ENCODE measurements around the gene MLPH.
"Not testable (repeated sequence)": the region's sequence is repeated elsewhere in the genome, so short reads cannot be mapped to it uniquely, and the experiment has no call there.

Gene MLPH

GRCh38 chr2:237585590-237586221 lies 98.7 kb downstream of the MLPH start:
- no peak overlapping the region for H3K27ac ChIP-seq (ENCODE audit: low read depth, low read length)
- WGBS: 82% methylated on average over 15 of the region's 15 CpGs
- H3K9me3 ChIP-seq (ENCODE audit: insufficient read depth, low read depth, low read length): no peaks in the 10 kb centered on the region
- H3K27me3 ChIP-seq (ENCODE audit: insufficient read depth, low read length): no peaks in the 10 kb centered on the region
- H3K4me3 ChIP-seq (ENCODE audit: low read length): no peak overlapping the region
- no peak overlapping the region for H3K9ac ChIP-seq (ENCODE audit: low read depth, low read length)
- peaks cover 26% of the 10 kb centered on the region for H3K4me1 ChIP-seq (ENCODE audit: insufficient read depth, low read length)
- no peaks in the 10 kb centered on the region; the same call in 1 of the 2 replicates for H3K36me3 ChIP-seq (ENCODE audit: insufficient read depth, low read length)

- H3K9me3 ChIP-seq (ENCODE audit: insufficient read depth, low read depth, low read length): no peaks in the 10 kb centered on the region
Measured at GRCh38 chr2:237588044-237588696, 101.1 kb downstream of the MLPH start.

GRCh38 chr2:237590272-237591140 lies 103.5 kb downstream of the MLPH start, which contains the start of gene RAB17:
TSS of gene RAB17 (minus strand) at chr2:237590734. CDS start at chr2:237586154, 4,580 bp downstream.
- H3K9ac ChIP-seq (ENCODE audit: low read depth, low read length): peak within 1 kb of the TSS; percentile 23
- no peaks in the 10 kb centered on the region for H3K36me3 ChIP-seq (ENCODE audit: insufficient read depth, low read length)
- H3K27me3 ChIP-seq (ENCODE audit: insufficient read depth, low read length): 0 out of 2 replicates have a peak, but pooled peaks cover 3% of the 10 kb centered on the region
- 0 out of 2 replicates have a peak within 1 kb of the TSS, but pooled peaks have one; percentile 32 for H3K27ac ChIP-seq (ENCODE audit: low read depth, low read length)
- peaks cover 46% of the 10 kb centered on the region for H3K4me1 ChIP-seq (ENCODE audit: insufficient read depth, low read length)
- peak within 1 kb of the TSS; percentile 50 for H3K4me3 ChIP-seq (ENCODE audit: low read length)
- WGBS: 84% methylated on average over 16 of the region's 16 CpGs
- H3K9me3 ChIP-seq (ENCODE audit: insufficient read depth, low read depth, low read length): no peaks in the 10 kb centered on the region

More at GRCh38 chr2:237588044-237588696, 101.1 kb downstream of the MLPH start:
- H3K4me1 ChIP-seq (ENCODE audit: insufficient read depth, low read length): peaks cover 26% of the 10 kb centered on the region
- H3K9ac ChIP-seq (ENCODE audit: low read depth, low read length): no peak overlapping the region
- 94% methylated on average over 8 of the region's 9 CpGs for WGBS
- peak overlapping the region; percentile 50 for H3K4me3 ChIP-seq (ENCODE audit: low read length)
- H3K36me3 ChIP-seq (ENCODE audit: insufficient read depth, low read length): no peaks in the 10 kb centered on the region; the same call in 1 of the 2 replicates
- 0 out of 2 replicates have a peak, but pooled peaks cover 3% of the 10 kb centered on the region for H3K27me3 ChIP-seq (ENCODE audit: insufficient read depth, low read length)
- H3K27ac ChIP-seq (ENCODE audit: low read depth, low read length): no peak overlapping the region

GRCh38 chr2:237591141-237591881 lies 104.3 kb downstream of the MLPH start:
- H3K36me3 ChIP-seq (ENCODE audit: insufficient read depth, low read length): no peaks in the 10 kb centered on the region
- H3K9me3 ChIP-seq (ENCODE audit: insufficient read depth, low read depth, low read length): no peaks in the 10 kb centered on the region
- 0 out of 2 replicates have a peak overlapping the region, but pooled peaks have one; percentile 5 for H3K9ac ChIP-seq (ENCODE audit: low read depth, low read length)
- 83% methylated on average over 19 of the region's 19 CpGs for WGBS
- no peak overlapping the region for H3K27ac ChIP-seq (ENCODE audit: low read depth, low read length)
- peaks cover 38% of the 10 kb centered on the region for H3K4me1 ChIP-seq (ENCODE audit: insufficient read depth, low read length)
- H3K27me3 ChIP-seq (ENCODE audit: insufficient read depth, low read length): 0 out of 2 replicates have a peak, but pooled peaks cover 3% of the 10 kb centered on the region
- H3K4me3 ChIP-seq (ENCODE audit: low read length): 0 out of 2 replicates have a peak overlapping the region, but pooled peaks have one; percentile 3

GRCh38 chr2:237592425-237592980 lies 105.5 kb downstream of the MLPH start:
- H3K9me3 ChIP-seq (ENCODE audit: insufficient read depth, low read depth, low read length): no peaks in the 10 kb centered on the region
- H3K36me3 ChIP-seq (ENCODE audit: insufficient read depth, low read length): no peaks in the 10 kb centered on the region
- WGBS: 93% methylated on average over 18 of the region's 18 CpGs
- 0 out of 2 replicates have a peak, but pooled peaks cover 3% of the 10 kb centered on the region for H3K27me3 ChIP-seq (ENCODE audit: insufficient read depth, low read length)
- H3K9ac ChIP-seq (ENCODE audit: low read depth, low read length): no peak overlapping the region
- H3K27ac ChIP-seq (ENCODE audit: low read depth, low read length): no peak overlapping the region
- H3K4me3 ChIP-seq (ENCODE audit: low read length): no peak overlapping the region
- H3K4me1 ChIP-seq (ENCODE audit: insufficient read depth, low read length): peaks cover 34% of the 10 kb centered on the region

- H3K4me1 ChIP-seq (ENCODE audit: insufficient read depth, low read length): peaks cover 33% of the 10 kb centered on the region
Measured at GRCh38 chr2:237593036-237593435, 106.0 kb downstream of the MLPH start.

GRCh38 chr2:237593596-237594320 lies 106.7 kb downstream of the MLPH start:
- no peaks in the 10 kb centered on the region for H3K36me3 ChIP-seq (ENCODE audit: insufficient read depth, low read length)
- 0 out of 2 replicates have a peak, but pooled peaks cover 3% of the 10 kb centered on the region for H3K27me3 ChIP-seq (ENCODE audit: insufficient read depth, low read length)
- peak overlapping the region; percentile 63; the same call in 1 of the 2 replicates for H3K27ac ChIP-seq (ENCODE audit: low read depth, low read length)
- WGBS: 77% methylated on average over 17 of the region's 17 CpGs
- H3K9ac ChIP-seq (ENCODE audit: low read depth, low read length): peak overlapping the region; percentile 5; the same call in 1 of the 2 replicates
- H3K9me3 ChIP-seq (ENCODE audit: insufficient read depth, low read depth, low read length): no peaks in the 10 kb centered on the region
- peaks cover 33% of the 10 kb centered on the region for H3K4me1 ChIP-seq (ENCODE audit: insufficient read depth, low read length)
- H3K4me3 ChIP-seq (ENCODE audit: low read length): no peak overlapping the region

More at GRCh38 chr2:237593036-237593435, 106.0 kb downstream of the MLPH start:
- Histone ChIP-seq H3K36me3 (ENCODE audit: insufficient read depth, low read length) (no peaks in the 10 kb centered on the region), H3K9me3 (ENCODE audit: insufficient read depth, low read depth, low read length) (no peaks in the 10 kb centered on the region), H3K27ac (ENCODE audit: low read depth, low read length) (no peak overlapping the region), H3K27me3 (ENCODE audit: insufficient read depth, low read length) (0 out of 2 replicates have a peak, but pooled peaks cover 3% of the 10 kb centered on the region), H3K4me3 (ENCODE audit: low read length) (no peak overlapping the region), H3K9ac (ENCODE audit: low read depth, low read length) (no peak overlapping the region)
- 94% methylated on average over 10 of the region's 10 CpGs for WGBS

- H3K27ac ChIP-seq (ENCODE audit: low read depth, low read length): peak overlapping the region; percentile 63; the same call in 1 of the 2 replicates
- peak overlapping the region; percentile 14; the same call in 1 of the 2 replicates for H3K9ac ChIP-seq (ENCODE audit: low read depth, low read length)
- 20% methylated on average over 5 of the region's 5 CpGs for WGBS
- H3K36me3 ChIP-seq (ENCODE audit: insufficient read depth, low read length): no peaks in the 10 kb centered on the region
- H3K9me3 ChIP-seq (ENCODE audit: insufficient read depth, low read depth, low read length): no peaks in the 10 kb centered on the region
- 0 out of 2 replicates have a peak, but pooled peaks cover 3% of the 10 kb centered on the region for H3K27me3 ChIP-seq (ENCODE audit: insufficient read depth, low read length)
- H3K4me3 ChIP-seq (ENCODE audit: low read length): peak overlapping the region; percentile 7; the same call in 1 of the 2 replicates
- peaks cover 33% of the 10 kb centered on the region for H3K4me1 ChIP-seq (ENCODE audit: insufficient read depth, low read length)
Measured at GRCh38 chr2:237594514-237594871, 107.4 kb downstream of the MLPH start.

- H3K4me3 ChIP-seq (ENCODE audit: low read length); H3K27ac ChIP-seq (ENCODE audit: low read depth, low read length); H3K36me3 ChIP-seq (ENCODE audit: insufficient read depth, low read length); H3K9me3 ChIP-seq (ENCODE audit: insufficient read depth, low read depth, low read length); H3K9ac ChIP-seq (ENCODE audit: low read depth, low read length); H3K27me3 ChIP-seq (ENCODE audit: insufficient read depth, low read length): not testable (repeated sequence)
- WGBS: 95% methylated on average over 5 of the region's 5 CpGs
- peaks cover 30% of the 10 kb centered on the region for H3K4me1 ChIP-seq (ENCODE audit: insufficient read depth, low read length)
Measured at GRCh38 chr2:237595829-237596519, 108.9 kb downstream of the MLPH start.

Data from HUES64 (cell line).